SJCRH30 (cell line): ENCODE measurements around the gene TRDMT1. TPM values are rescaled to one million over a fixed set of nuclear protein-coding genes. Genes with fewer than 3 reads are reported as not detected.

ENCODE experiments used
- DNase-seq, 2 experiments: peaks; one replicate each; pipeline ENCODE4 v3.0.0-alpha.2; 2015 to 2020
- H3K27ac ChIP-seq: fragments of 250-450 bp; sonication (Bioruptor Pico); 2 replicates; pipeline ENCODE4 v1.5.1; 2020; ENCODE audit warnings: mild to moderate bottlenecking, moderate library complexity
- H3K27me3 ChIP-seq: fragments of 250-450 bp; sonication (Bioruptor Pico); 2 replicates; pipeline ENCODE4 v1.5.1; 2020; ENCODE audit warnings: mild to moderate bottlenecking, moderate library complexity
- H3K36me3 ChIP-seq: fragments of 250-450 bp; sonication (Bioruptor Pico); 2 replicates; pipeline ENCODE4 v1.5.1; 2020; ENCODE audit warnings: mild to moderate bottlenecking, moderate library complexity
- H3K4me1 ChIP-seq: fragments of 250-450 bp; sonication (Bioruptor Pico); 2 replicates; pipeline ENCODE4 v1.5.1; 2020; ENCODE audit warnings: mild to moderate bottlenecking, moderate library complexity
- H3K4me3 ChIP-seq: fragments of 250-450 bp; sonication (Bioruptor Pico); 2 replicates; pipeline ENCODE4 v1.5.1; 2020; ENCODE audit warnings: mild to moderate bottlenecking, moderate library complexity
- H3K9me3 ChIP-seq: fragments of 250-450 bp; sonication (Bioruptor Pico); replicated peaks from 2 replicates; pipeline ENCODE4 v1.5.1; 2020; ENCODE audit warnings: mild to moderate bottlenecking, moderate library complexity
- total RNA-seq: library from RNA; depleted of rRNA; stranded (reverse); fragments of >200 nt; shearing (Covaris generic); gene quantifications from 2 replicates; pipeline ENCODE4 v1.2.3, GENCODE V29; 2014; rRNA removed

The TRDMT1 gene
- total RNA-seq, 1 experiment from 2014 or later, result 10.8 TPM

GRCh38 chr10:17109475-17110207 lies 91.8 kb downstream of the TRDMT1 start:
- no peaks in the 10 kb centered on the region for H3K27me3 ChIP-seq
- no peak overlapping the region for H3K4me3 ChIP-seq
- H3K9me3 ChIP-seq, result no peaks in the 10 kb centered on the region
- no peaks in the 10 kb centered on the region for H3K36me3 ChIP-seq
- H3K27ac ChIP-seq, result no peak overlapping the region
- peaks cover 9% of the 10 kb centered on the region for H3K4me1 ChIP-seq
- peak; percentile 28 to 55 for DNase-seq

GRCh38 chr10:17109046-17109445 lies 92.4 kb downstream of the TRDMT1 start:
- Histone ChIP-seq H3K27me3 (no peaks in the 10 kb centered on the region), H3K4me1 (peaks cover 9% of the 10 kb centered on the region), H3K36me3 (no peaks in the 10 kb centered on the region), H3K27ac (no peak overlapping the region), H3K4me3 (no peak overlapping the region), H3K9me3 (no peaks in the 10 kb centered on the region)
- no peak for DNase-seq

GRCh38 chr10:17106991-17107390 lies 94.5 kb downstream of the TRDMT1 start:
- H3K4me3 ChIP-seq, result no peak overlapping the region
- DNase-seq, result no peak
- no peak overlapping the region for H3K27ac ChIP-seq
- H3K27me3 ChIP-seq, result no peaks in the 10 kb centered on the region
- no peaks in the 10 kb centered on the region for H3K36me3 ChIP-seq
- H3K4me1 ChIP-seq, result peaks cover 9% of the 10 kb centered on the region
- H3K9me3 ChIP-seq, result no peaks in the 10 kb centered on the region

- H3K27ac ChIP-seq, result no peak overlapping the region
- no peaks in the 10 kb centered on the region for H3K27me3 ChIP-seq
Measured at GRCh38 chr10:17101910-17102266, 99.6 kb downstream of the TRDMT1 start.

GRCh38 chr10:17101257-17101909 lies 100.1 kb downstream of the TRDMT1 start:
- DNase-seq, result no peak
- Histone ChIP-seq H3K36me3 (no peaks in the 10 kb centered on the region), H3K27ac (no peak overlapping the region), H3K4me1 (peaks cover 6% of the 10 kb centered on the region; the same call in 1 of the 2 replicates), H3K9me3 (no peaks in the 10 kb centered on the region), H3K27me3 (no peaks in the 10 kb centered on the region), H3K4me3 (no peak overlapping the region)

More at GRCh38 chr10:17101910-17102266, 99.6 kb downstream of the TRDMT1 start:
- Histone ChIP-seq H3K4me3 (no peak overlapping the region), H3K9me3 (no peaks in the 10 kb centered on the region), H3K36me3 (no peaks in the 10 kb centered on the region), H3K4me1 (peaks cover 6% of the 10 kb centered on the region; the same call in 1 of the 2 replicates)
- no peak for DNase-seq

- Histone ChIP-seq H3K9me3 (no peaks in the 10 kb centered on the region), H3K36me3 (no peaks in the 10 kb centered on the region), H3K4me3 (no peak overlapping the region), H3K4me1 (peaks cover 6% of the 10 kb centered on the region; the same call in 1 of the 2 replicates), H3K27me3 (no peaks in the 10 kb centered on the region), H3K27ac (no peak overlapping the region)
- no peak for DNase-seq
Measured at GRCh38 chr10:17100586-17100985, 100.9 kb downstream of the TRDMT1 start.

GRCh38 chr10:17098012-17098411 lies 103.5 kb downstream of the TRDMT1 start:
- H3K27ac ChIP-seq, result no peak overlapping the region
- no peaks in the 10 kb centered on the region for H3K27me3 ChIP-seq
- no peaks in the 10 kb centered on the region for H3K9me3 ChIP-seq
- no peaks in the 10 kb centered on the region for H3K36me3 ChIP-seq
- H3K4me3 ChIP-seq, result no peak overlapping the region
- DNase-seq, result no peak
- peaks cover 6% of the 10 kb centered on the region; the same call in 1 of the 2 replicates for H3K4me1 ChIP-seq

Other genes starting within 250 kb of the TRDMT1 start
- 0.34 and 2.6 TPM in 2 replicates for gene CUBN, start 71.9 kb downstream of the TRDMT1 start, total RNA-seq
- 1,733 and 1,784 TPM in 2 replicates for gene VIM, start 26.6 kb upstream of the TRDMT1 start, total RNA-seq